Subcutaneous adipose tissue (tissue), 4 donors: Measurements from ENCODE around the gene NOL12. TPM values are rescaled to one million over a fixed set of nuclear protein-coding genes. Genes with fewer than 3 reads are reported as not detected.

Experiments used
- total RNA-seq, 4 donors: library from RNA; depleted of rRNA; stranded (reverse); fragments of >200 nt; gene quantifications; one replicate each; pipeline ENCODE4 v1.1.0, GENCODE V29; 2016
- TF ChIP-seq, protein P1 (sequence below): fragments of 450-650 bp; IDR thresholded peaks from one replicate; pipeline ENCODE4 v1.5.1; 2016; ENCODE audit warnings: low read depth, mild to moderate bottlenecking, control low read depth, antibody characterized with exemption, moderate library complexity

Gene NOL12
- total RNA-seq: 10 to 100 TPM; 18.7 to 35.8 (median 21.4) TPM

DNA sequence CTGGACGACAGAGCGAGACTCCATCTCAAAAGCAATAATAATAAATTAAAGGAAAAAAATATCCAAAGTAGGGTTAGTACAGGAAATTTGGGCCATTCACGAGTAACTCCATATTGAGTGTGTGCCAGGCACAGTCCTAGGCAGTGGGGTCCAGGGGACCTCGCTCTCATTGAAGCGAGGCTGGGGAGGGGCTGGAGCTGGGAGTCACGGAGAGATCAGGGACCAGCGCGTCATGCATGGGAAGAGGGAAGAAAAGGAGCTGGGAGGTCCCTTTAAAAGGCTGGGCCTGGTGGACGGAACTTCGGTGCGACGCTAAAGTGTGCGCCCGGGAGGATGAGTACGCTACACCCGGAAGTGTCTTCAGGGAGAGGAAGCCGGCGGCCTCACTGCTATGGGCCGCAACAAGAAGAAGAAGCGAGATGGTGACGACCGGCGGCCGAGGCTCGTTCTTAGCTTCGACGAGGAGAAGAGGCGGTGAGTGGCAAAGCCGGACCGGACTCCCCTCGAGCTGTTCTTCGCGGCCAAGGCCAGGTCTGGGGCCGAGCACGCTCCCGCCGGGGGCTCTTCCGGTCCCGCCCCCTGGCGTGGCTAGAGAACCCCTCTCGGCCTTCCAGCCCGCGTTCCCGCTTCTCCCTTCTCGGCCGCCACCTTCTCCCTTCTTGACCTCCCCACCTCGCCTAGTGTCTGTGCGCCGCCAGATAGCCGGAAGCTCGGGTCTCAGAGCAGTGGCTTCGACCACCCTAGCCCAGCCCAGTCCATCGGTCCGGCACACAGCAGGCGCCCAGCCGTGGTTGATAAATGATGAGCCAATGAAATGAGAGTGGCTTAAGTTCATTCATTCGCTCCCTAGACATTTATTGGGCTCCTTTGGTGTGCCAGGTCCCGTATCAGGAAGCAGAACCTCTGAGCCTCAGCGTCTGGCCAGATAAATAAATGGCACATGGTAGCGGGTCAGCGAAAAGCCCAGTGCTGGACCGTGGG lies at the start of gene NOL12:
NOL12 (plus strand) TSS at position 342 of the 981 bp plus-strand sequence; CDS start at position 392, 50 bp downstream.
- TF ChIP-seq, protein P1, sequence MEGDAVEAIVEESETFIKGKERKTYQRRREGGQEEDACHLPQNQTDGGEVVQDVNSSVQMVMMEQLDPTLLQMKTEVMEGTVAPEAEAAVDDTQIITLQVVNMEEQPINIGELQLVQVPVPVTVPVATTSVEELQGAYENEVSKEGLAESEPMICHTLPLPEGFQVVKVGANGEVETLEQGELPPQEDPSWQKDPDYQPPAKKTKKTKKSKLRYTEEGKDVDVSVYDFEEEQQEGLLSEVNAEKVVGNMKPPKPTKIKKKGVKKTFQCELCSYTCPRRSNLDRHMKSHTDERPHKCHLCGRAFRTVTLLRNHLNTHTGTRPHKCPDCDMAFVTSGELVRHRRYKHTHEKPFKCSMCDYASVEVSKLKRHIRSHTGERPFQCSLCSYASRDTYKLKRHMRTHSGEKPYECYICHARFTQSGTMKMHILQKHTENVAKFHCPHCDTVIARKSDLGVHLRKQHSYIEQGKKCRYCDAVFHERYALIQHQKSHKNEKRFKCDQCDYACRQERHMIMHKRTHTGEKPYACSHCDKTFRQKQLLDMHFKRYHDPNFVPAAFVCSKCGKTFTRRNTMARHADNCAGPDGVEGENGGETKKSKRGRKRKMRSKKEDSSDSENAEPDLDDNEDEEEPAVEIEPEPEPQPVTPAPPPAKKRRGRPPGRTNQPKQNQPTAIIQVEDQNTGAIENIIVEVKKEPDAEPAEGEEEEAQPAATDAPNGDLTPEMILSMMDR: no peak

- TF ChIP-seq, protein P1: no peak
Observed at GRCh38 chr22:37636949-37637273, 49.2 kb upstream of the NOL12 start.

- TF ChIP-seq, protein P1: no peak
Observed at GRCh38 chr22:37638391-37639069, 47.6 kb upstream of the NOL12 start.

DNA sequence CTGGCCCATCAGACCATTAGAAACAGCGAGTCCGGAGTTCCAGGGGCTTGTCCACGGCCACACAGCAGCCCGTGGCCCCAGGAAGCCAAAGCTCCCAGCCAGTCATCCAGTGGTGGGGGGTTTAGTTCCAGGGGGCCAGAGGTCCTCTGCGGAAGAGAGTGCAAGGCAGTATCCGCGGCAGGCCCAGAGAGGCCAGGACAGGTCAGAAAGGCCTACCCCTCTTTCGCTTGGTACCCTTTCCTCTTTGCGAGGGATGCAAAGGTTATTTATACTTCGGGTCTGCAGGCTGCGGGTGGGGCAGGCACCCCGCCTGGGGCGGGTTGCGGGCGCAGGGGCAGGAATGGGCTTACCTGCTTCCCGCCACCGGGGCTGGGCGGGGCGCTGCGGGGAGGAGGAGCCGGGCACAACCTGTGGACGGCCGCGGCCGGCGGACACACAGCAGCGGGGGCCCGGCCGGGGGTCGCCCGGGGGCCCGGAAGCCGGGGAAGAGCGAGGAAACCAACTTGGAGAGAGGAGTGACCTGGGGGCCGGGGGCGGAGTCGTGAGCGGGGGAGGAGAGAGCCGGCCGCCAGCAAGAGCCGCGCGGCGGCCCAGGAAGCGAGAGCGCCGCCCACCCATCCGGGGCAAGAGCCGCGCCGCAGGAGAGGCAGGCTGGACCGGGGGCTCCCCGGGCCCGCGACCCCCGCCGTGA lies 46.9 kb upstream of the NOL12 start, which contains the start of gene SH3BP1:
SH3BP1 (plus strand) TSS at position 600 of the 691 bp plus-strand sequence. CDS start 119 bp downstream, outside the sequence.
- TF ChIP-seq, protein P1: no peak

DNA sequence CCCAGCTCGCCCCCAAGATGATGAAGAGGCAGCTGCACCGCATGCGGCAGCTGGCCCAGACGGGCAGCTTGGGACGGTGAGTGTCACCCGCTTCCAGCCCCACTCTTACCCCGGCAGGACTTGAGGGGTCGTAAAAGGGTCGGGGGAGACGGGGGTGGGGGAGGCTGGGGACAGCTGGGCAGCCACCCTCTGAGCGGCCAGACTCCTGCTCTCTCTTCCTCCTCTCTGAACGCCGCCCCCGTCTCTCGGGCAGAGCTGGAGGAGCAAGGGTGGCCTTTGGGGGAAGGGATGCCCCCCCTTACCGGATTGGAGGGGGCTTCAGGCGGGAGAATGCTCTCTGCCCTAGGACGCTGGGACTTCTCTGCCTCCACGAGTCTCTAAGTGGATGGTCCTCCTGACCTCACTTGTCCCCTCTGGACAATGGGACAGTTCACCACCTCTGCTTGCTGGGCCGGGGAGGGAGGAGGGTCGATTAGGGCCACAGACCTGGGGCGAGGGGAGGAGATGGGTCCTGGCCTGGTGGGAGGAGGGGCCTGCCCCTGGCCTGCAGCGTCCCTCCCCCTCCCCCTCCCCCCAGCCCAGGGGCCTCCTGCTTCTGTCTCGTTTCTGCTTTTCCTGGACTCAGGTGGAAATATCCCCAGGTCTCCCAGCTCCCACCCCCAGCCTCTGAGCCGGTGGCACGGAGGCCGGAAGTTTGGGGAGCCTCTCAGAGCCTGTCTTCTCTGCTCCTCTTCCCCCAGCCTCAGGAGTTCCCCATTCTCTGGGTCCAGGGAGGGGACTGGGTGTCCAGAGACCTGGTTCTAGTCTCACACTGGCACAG lies 46.2 kb upstream of the NOL12 start:
- TF ChIP-seq, protein P1: no peak

DNA sequence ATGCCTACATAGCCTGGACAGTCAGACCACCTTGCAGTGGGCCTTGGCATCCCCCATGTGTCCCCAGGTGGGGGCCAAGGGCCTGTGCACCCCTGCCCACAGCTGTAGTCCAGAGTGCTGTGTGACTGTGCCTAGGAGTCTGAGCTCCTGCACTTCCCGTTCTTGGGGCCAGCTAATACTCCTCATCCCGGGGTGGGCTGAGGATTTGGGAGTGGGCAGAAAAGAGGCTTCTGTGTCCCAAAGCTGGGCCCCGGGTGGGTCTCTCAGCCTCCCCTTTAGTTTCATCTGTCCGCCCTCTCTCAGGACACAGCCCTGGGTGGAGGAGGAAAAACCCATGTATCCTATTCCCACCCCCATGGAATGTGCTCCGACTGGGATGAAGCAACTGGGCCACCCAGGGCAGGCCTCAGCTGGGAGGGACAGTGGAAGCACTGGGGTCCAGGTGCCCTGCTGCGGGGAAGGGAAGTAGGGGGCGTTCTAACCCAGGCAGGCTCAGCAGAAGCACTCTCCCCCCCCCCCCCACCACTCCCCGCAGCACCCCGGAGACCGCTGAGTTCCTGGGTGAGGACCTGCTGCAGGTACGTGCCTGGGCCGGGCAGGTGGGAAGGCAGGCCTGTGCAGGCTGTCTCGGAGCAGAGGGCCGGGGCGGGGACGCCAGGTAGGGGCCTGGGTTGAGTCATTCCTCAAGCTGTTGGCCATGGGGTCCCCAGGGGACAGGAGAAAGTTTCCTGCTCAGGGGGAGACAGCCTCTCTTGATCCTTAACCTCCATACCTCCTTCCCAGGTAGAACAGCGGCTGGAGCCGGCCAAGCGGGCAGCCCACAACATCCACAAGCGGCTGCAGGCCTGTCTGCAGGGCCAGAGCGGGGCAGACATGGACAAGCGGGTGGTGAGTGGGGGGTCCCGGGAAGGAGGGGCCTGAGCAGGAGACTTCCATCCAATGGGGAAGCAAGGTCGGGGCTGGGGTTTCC lies 45.3 kb upstream of the NOL12 start:
- TF ChIP-seq, protein P1: no peak
